B cell (primary cell): ENCODE data around the gene CWC27.

Source experiments
- CTCF ChIP-seq: fragments of 200-600 bp; IDR thresholded peaks from one replicate; pipeline ENCODE4 v1.8.0; 2022; ENCODE audit warnings: antibody characterized with exemption, mild to moderate bottlenecking
- EZH2 ChIP-seq: IDR thresholded peaks from 2 replicates; pipeline ENCODE4 v1.6.1; 2012; ENCODE audit warnings: borderline replicate concordance, low read depth, mild to moderate bottlenecking, moderate library complexity, low read length; ENCODE audit not compliant: insufficient read depth, poor library complexity, severe bottlenecking

GRCh38 chr5:64788156-64788555 lies 19.4 kb downstream of the CWC27 start:
- TF ChIP-seq CTCF (no peak), EZH2 (no peak)
